A549 (cell line): Measurements from ENCODE around the gene PHLDA1.

Experiments used
- KDM1A ChIP-seq: fragments of 200-600 bp; sonication (generic); IDR thresholded peaks from 2 replicates; pipeline ENCODE4 v1.6.1; 2016; ENCODE audit warnings: low read depth, mild to moderate bottlenecking
- MAZ ChIP-seq: fragments of 150-350 bp; IDR thresholded peaks from 2 replicates; pipeline ENCODE4 v1.6.1; 2014; ENCODE audit warnings: antibody characterized with exemption, low read depth, low read length, borderline replicate concordance
- POLR2A ChIP-seq: IDR thresholded peaks from 2 replicates; pipeline ENCODE4 v1.6.1; 2012; ENCODE audit warnings: mild to moderate bottlenecking, low read length
- TF ChIP-seq, protein P1 (sequence below): fragments of >200 bp; sonication (Bioruptor Twin); formaldehyde crosslinking; IDR thresholded peaks from 3 replicates; pipeline ENCODE4 v1.5.1; 2016

DNA sequence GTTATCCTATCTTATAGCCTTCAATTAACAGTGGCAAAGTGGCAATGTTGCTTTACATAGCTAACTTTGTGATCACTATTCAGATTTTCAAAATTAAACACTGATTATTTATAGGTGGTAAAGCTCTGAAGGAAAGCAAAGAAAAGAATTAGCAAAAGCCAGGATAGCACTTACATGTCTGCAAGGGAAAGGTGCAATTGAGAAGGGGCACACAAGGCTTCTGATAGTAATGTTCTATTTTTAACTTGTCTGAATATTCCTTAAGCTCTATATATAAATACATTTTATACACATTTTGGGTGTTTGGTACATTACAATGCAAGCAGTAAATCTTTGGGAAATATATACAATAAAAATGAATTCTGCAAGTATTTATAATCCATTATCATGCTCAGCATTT lies 42.0 kb upstream of the PHLDA1 start:
- TF ChIP-seq, protein P1, sequence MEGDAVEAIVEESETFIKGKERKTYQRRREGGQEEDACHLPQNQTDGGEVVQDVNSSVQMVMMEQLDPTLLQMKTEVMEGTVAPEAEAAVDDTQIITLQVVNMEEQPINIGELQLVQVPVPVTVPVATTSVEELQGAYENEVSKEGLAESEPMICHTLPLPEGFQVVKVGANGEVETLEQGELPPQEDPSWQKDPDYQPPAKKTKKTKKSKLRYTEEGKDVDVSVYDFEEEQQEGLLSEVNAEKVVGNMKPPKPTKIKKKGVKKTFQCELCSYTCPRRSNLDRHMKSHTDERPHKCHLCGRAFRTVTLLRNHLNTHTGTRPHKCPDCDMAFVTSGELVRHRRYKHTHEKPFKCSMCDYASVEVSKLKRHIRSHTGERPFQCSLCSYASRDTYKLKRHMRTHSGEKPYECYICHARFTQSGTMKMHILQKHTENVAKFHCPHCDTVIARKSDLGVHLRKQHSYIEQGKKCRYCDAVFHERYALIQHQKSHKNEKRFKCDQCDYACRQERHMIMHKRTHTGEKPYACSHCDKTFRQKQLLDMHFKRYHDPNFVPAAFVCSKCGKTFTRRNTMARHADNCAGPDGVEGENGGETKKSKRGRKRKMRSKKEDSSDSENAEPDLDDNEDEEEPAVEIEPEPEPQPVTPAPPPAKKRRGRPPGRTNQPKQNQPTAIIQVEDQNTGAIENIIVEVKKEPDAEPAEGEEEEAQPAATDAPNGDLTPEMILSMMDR: no peak
- TF ChIP-seq KDM1A (no peak), POLR2A (no peak), MAZ (no peak)
